Small intestine (tissue), 7 donors: ENCODE measurements around the gene C16orf90. TPM values are rescaled to one million over a fixed set of nuclear protein-coding genes. Genes with fewer than 3 reads are reported as not detected.
"Not testable (repeated sequence)": the region's sequence is repeated elsewhere in the genome, so short reads cannot be mapped to it uniquely, and the experiment has no call there.

Experiments
- DNase-seq, 2 donors: peaks; one replicate each; pipeline versions ENCODE4 v3.0.0 to v3.0.0-alpha.2; 2013
- FAIRE-seq: peaks from 2 replicates; lab custom pipeline; 2012; peaks lifted over from hg19 to GRCh38; lab: Jason Lieb, UNC
- H3K27ac ChIP-seq, 3 donors: one replicate each; pipeline ENCODE4 v1.5.1; 2013; ENCODE audit warnings: low read length in 2 of 3, mild to moderate bottlenecking in 2 of 3, control low read depth in 1 of 3, inconsistent platforms in 1 of 3, low read depth in 1 of 3, moderate library complexity in 1 of 3
- H3K27me3 ChIP-seq, 3 donors: one replicate each; pipeline ENCODE4 v1.6.1; 2013; ENCODE audit warnings: low read length in 3 of 3, inconsistent platforms in 1 of 3; ENCODE audit not compliant: control insufficient read depth in 3 of 3, insufficient read depth in 3 of 3
- H3K36me3 ChIP-seq, 3 donors: one replicate each; pipeline ENCODE4 v1.6.1; 2013; ENCODE audit warnings: low read length in 3 of 3, inconsistent platforms in 1 of 3, low read depth in 1 of 3, mild to moderate bottlenecking in 1 of 3, moderate library complexity in 1 of 3; ENCODE audit not compliant: control insufficient read depth in 3 of 3, insufficient read depth in 2 of 3
- H3K4me1 ChIP-seq, 3 donors: one replicate each; pipeline ENCODE4 v1.6.1; 2013; ENCODE audit warnings: low read length in 2 of 3, inconsistent platforms in 1 of 3, low read depth in 1 of 3, mild to moderate bottlenecking in 1 of 3, moderate library complexity in 1 of 3; ENCODE audit not compliant: control insufficient read depth in 3 of 3, insufficient read depth in 2 of 3
- H3K4me3 ChIP-seq, 3 donors: one replicate each; pipeline ENCODE4 v1.5.1; 2013; ENCODE audit warnings: low read length in 3 of 3, control low read depth in 1 of 3, inconsistent platforms in 1 of 3, low read depth in 1 of 3, mild to moderate bottlenecking in 1 of 3, moderate library complexity in 1 of 3
- H3K9me3 ChIP-seq, 2 donors: one replicate each; pipeline ENCODE4 v1.6.1; 2013; ENCODE audit warnings: low read depth in 1 of 2, low read length in 1 of 2; ENCODE audit not compliant: control insufficient read depth in 2 of 2, insufficient read depth in 1 of 2
- WGBS, 3 donors: extraction: QIAGEN DNeasy Blood & Tissue Kit; methylation state at CpG; one replicate each; pipeline ENCODE4 v1.1.7; 2013; 5-methylcytosine and 5-hydroxymethylcytosine counted together
- polyA plus RNA-seq, 4 donors: library from polyadenylated mRNA; stranded (reverse) in 3 of 4; unstranded in 1 of 4; fragments of 200-250 nt in 3 of 4; fragments of 120-200 nt in 1 of 4; gene quantifications; one replicate each; pipeline versions ENCODE4 v1.2.1 to v1.2.3, GENCODE V29; 2013
- donor health status: healthy with polysubstance abuse.
- donor health status: control.
- donor health status: control.
- donor health status: Bipolar disorder and iron deficiency.
- donor health status: healthy.

C16orf90 gene
- polyA plus RNA-seq, 4 donors = 0.09 TPM; not detected in 3

GRCh38 chr16:3476409-3476808 is 18.9 kb downstream of the C16orf90 start:
- H3K9me3 ChIP-seq = no peaks in the 10 kb centered on the region
- no peak overlapping the region for H3K4me3 ChIP-seq
- H3K36me3 ChIP-seq = peaks cover 4 to 69% (median 5%) of the 10 kb centered on the region in 3 donors
- peaks cover 0 to 8% (median 3%) of the 10 kb centered on the region in 3 donors for H3K4me1 ChIP-seq
- no peak for DNase-seq
- FAIRE-seq = no peak
- 87 to 97% (median 89%) methylated on average over 3 of the region's 3 CpGs for WGBS, 3 donors
- no peak overlapping the region for H3K27ac ChIP-seq
- no peaks in the 10 kb centered on the region for H3K27me3 ChIP-seq

DNA sequence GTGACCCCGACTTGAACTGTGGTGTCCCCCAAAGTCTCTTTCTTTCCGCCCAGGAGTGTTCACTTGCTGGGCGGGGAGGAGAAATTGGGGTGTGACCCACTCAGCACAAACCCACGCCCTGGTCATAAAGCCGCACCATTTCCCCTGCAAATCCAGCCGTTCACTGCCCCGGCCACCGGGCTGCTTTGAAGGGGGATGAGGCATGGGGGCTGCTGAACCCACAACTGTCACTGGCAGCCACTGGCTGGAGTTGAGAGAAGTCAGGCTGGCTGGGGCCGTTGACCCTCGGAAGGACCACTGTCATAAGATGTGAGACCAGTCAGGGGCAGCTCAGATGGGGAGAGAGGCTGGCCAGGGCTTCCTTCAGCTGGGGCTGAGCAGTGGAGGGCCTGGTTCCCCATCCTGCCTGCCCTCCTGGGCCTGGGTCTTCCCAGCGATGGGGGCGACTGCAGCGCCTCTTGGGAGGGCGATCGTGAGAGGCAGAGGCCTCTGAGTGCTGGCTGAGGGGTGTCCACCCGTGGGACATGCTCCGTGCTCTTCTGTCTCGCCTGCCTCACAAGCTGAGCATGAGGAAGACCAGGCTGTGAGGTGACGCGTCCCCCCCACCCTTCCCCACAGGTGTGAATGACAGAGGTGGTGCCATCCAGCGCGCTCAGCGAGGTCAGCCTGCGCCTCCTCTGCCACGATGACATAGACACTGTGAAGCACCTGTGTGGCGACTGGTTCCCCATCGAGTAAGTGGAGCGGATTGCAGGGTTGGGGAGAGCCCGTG is 19.5 kb downstream of the C16orf90 start:
- H3K27ac ChIP-seq = no peak overlapping the region
- FAIRE-seq (no peak), DNase-seq (peak in 1 of 2 donors; percentile 25)
- H3K9me3 ChIP-seq = no peaks in the 10 kb centered on the region
- H3K36me3 ChIP-seq = peaks cover 4 to 66% (median 5%) of the 10 kb centered on the region in 3 donors
- no peaks in the 10 kb centered on the region for H3K27me3 ChIP-seq
- H3K4me1 ChIP-seq = peaks cover 0 to 8% (median 3%) of the 10 kb centered on the region in 3 donors
- WGBS, 3 donors = 65 to 85% (median 83%) methylated on average over 23 to 29 of the region's 29 CpGs
- no peak overlapping the region for H3K4me3 ChIP-seq

GRCh38 chr16:3474870-3475269 is 20.4 kb downstream of the C16orf90 start:
- not testable (repeated sequence) for FAIRE-seq

DNA sequence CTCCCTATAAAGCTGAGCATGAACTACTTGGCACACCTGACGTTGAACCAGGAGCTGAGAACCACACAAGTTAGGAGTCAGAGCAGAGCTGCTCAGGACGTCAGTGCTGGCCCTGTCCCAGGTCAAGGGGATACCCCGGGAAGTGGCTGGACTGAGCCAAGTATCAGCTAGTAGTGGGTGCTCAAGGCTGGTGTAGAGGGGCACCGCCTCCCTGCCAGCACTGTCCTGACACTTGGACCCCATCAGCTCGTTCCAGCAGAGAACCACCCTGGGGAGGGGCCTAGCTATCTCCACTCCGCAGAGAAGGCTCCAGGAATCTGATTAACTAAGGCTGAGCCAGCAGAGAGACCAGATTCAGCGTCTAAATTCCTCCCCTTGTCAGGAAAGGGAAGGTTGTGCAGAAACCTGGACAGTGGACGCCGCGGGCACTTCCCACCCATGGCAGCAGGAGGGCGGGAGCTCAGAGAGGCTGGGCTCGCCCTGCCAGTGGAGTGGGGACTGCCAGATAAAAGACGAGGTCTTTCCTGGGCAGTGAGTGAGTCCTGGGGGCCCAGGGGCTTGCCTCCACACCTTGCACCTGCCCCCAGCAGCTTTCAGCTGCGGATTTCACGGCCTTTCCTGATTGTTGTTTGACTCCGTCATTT is 21.0 kb downstream of the C16orf90 start:
- FAIRE-seq = no peak
- no peaks in the 10 kb centered on the region for H3K9me3 ChIP-seq
- H3K36me3 ChIP-seq = peaks cover 0 to 68% (median 3%) of the 10 kb centered on the region in 3 donors
- H3K4me1 ChIP-seq = peaks cover 0 to 8% (median 3%) of the 10 kb centered on the region in 3 donors
- H3K27ac ChIP-seq = peak overlapping the region in 1 of 3 donors; percentile 28
- 81 to 84% (median 81%) methylated on average over 14 to 16 of the region's 16 CpGs for WGBS, 3 donors
- H3K27me3 ChIP-seq = no peaks in the 10 kb centered on the region
- no peak for DNase-seq
- no peak overlapping the region for H3K4me3 ChIP-seq

More at GRCh38 chr16:3474870-3475269, 20.4 kb downstream of the C16orf90 start:
- not testable (repeated sequence) for H3K4me3 ChIP-seq, H3K27me3 ChIP-seq, H3K9me3 ChIP-seq, H3K27ac ChIP-seq, DNase-seq, H3K4me1 ChIP-seq
- WGBS, 3 donors = 95 to 99% (median 97%) methylated on average over 7 of the region's 7 CpGs
- H3K36me3 ChIP-seq = peaks cover 4 to 68% (median 5%) of the 10 kb centered on the region in 3 donors

DNA sequence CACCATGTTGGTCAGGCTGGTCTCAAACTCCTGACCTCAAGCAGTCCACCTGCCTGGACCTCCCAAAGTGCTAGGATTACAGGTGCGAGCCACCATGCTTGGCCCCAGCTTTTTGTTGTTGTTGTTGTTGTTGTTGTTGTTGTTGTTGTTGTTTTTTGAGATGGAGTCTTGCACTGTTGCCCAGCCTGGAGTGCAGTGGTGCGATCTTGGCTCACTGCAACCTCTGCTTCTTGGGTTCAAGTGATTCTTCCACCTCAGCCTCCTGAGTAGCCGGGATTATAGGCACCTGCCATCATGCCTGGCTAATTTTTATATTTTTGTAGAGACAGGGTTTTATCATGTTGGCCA is 21.7 kb downstream of the C16orf90 start:
- not testable (repeated sequence) for FAIRE-seq, DNase-seq, H3K27ac ChIP-seq, H3K27me3 ChIP-seq, H3K4me3 ChIP-seq, H3K9me3 ChIP-seq, H3K4me1 ChIP-seq
- WGBS, 3 donors = 88 to 97% (median 88%) methylated on average over 3 of the region's 3 CpGs
- H3K36me3 ChIP-seq = peaks cover 0 to 68% (median 3%) of the 10 kb centered on the region in 3 donors

DNA sequence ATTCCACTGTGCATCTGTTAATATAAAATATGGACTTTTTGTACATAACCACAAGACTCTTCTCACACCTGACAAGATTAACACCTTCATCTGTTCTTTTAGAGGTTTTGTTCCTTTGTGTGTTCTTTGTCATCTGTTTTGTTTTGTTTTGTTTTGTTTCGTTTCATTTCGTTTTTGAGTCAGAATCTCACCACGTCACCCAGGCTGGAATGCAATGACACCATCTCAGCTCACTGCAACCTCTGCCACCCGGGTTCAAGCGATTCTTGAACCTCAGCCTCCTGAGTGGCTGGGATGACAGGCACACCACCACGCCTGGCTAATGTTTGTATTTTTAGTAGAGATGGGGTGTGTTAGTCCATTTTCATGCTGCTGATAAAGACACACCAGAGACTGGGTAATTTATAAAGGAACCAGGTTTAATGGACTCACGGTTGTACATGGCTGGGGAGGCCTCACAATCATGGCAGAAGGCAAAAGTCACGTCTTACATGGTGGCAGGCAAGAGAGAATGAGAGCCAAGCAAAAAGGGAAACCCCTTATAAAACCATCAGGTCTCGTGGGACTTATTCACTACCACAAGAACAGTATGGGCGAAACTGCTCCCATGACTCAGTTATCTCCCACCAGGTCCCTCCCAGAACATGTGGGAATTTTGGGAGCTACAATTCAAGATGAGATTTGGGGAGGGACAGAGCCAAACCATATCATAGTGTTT is 22.3 kb downstream of the C16orf90 start:
- 78 to 84% (median 84%) methylated on average over 10 of the region's 10 CpGs for WGBS, 3 donors
- FAIRE-seq = no peak

GRCh38 chr16:3471518-3472176 is 23.6 kb downstream of the C16orf90 start:
- no peaks in the 10 kb centered on the region for H3K27me3 ChIP-seq
- no peak for DNase-seq
- peaks cover 0 to 72% (median 3%) of the 10 kb centered on the region in 3 donors for H3K36me3 ChIP-seq
- H3K9me3 ChIP-seq = no peaks in the 10 kb centered on the region
- H3K27ac ChIP-seq = no peak overlapping the region
- peaks cover 0 to 8% (median 3%) of the 10 kb centered on the region in 3 donors for H3K4me1 ChIP-seq
- WGBS, 3 donors = 91 to 92% (median 91%) methylated on average over 20 of the region's 20 CpGs
- H3K4me3 ChIP-seq = no peak overlapping the region
- no peak for FAIRE-seq

More for the DNA sequence above, 22.3 kb downstream of the C16orf90 start:
- H3K36me3 ChIP-seq = peaks cover 0 to 66% (median 3%) of the 10 kb centered on the region in 3 donors
- H3K4me3 ChIP-seq = no peak overlapping the region
- DNase-seq = no peak
- H3K27ac ChIP-seq = no peak overlapping the region
- no peaks in the 10 kb centered on the region for H3K9me3 ChIP-seq
- H3K4me1 ChIP-seq = peaks cover 0 to 8% (median 3%) of the 10 kb centered on the region in 3 donors
- H3K27me3 ChIP-seq = no peaks in the 10 kb centered on the region

- FAIRE-seq (no peak), DNase-seq (no peak)
- no peaks in the 10 kb centered on the region for H3K9me3 ChIP-seq
- H3K36me3 ChIP-seq = peaks cover 0 to 75% (median 2%) of the 10 kb centered on the region in 3 donors
- no peaks in the 10 kb centered on the region for H3K27me3 ChIP-seq
- peaks cover 0 to 6% (median 3%) of the 10 kb centered on the region in 3 donors for H3K4me1 ChIP-seq
- H3K4me3 ChIP-seq = no peak overlapping the region
- no peak overlapping the region for H3K27ac ChIP-seq
- WGBS, 3 donors = 84 to 98% (median 87%) methylated on average over 9 of the region's 9 CpGs
Measured at GRCh38 chr16:3470723-3471122, 24.6 kb downstream of the C16orf90 start.
